Peyer's patch (tissue), 4 donors: ENCODE results near the gene SLC6A3.

Experiments
- CTCF ChIP-seq, 6 experiments: fragments of 450-650 bp in 4 of 6; fragments of 200-600 bp in 2 of 6; sonication (generic) in 1 of 6; IDR thresholded peaks; one replicate each; pipeline ENCODE4 v1.5.1; 2017 to 2019; ENCODE audit warnings: antibody characterized with exemption in 6 of 6, mild to moderate bottlenecking in 3 of 6, moderate library complexity in 1 of 6
- POLR2A ChIP-seq, 2 donors: fragments of 450-650 bp; IDR thresholded peaks; one replicate each; pipeline ENCODE4 v1.5.1; 2017; ENCODE audit warnings: antibody characterized with exemption in 2 of 2, mild to moderate bottlenecking in 2 of 2, moderate library complexity in 2 of 2

- TF ChIP-seq CTCF (IDR thresholded peaks at IDR 0.05) (no peak), POLR2A (IDR thresholded peaks at IDR 0.05) (no peak)
Observed at GRCh38 chr5:1437876-1438559, 7.2 kb downstream of the SLC6A3 start.
